GM21447 (cell line): Measurements from ENCODE around the gene ZNF878.
"Not testable (repeated sequence)": the region's sequence is repeated elsewhere in the genome, so short reads cannot be mapped to it uniquely, and the experiment has no call there.

ENCODE experiments used
- ATAC-seq: cut with Tn5 transposase; IDR thresholded peaks from one replicate; pipeline ENCODE4 v1.9.1; 2021; ENCODE audit not compliant: unreplicated experiment

Gene ZNF878

GRCh38 chr19:12052497-12053169, at the start of gene ZNF878:
TSS of gene ZNF878 (minus strand) at chr19:12052961. CDS start at chr19:12052801, 160 bp downstream.
- ATAC-seq, result peak; percentile 86

GRCh38 chr19:12098040-12098439, 45.3 kb upstream of the ZNF878 start:
- ATAC-seq, result no peak

DNA sequence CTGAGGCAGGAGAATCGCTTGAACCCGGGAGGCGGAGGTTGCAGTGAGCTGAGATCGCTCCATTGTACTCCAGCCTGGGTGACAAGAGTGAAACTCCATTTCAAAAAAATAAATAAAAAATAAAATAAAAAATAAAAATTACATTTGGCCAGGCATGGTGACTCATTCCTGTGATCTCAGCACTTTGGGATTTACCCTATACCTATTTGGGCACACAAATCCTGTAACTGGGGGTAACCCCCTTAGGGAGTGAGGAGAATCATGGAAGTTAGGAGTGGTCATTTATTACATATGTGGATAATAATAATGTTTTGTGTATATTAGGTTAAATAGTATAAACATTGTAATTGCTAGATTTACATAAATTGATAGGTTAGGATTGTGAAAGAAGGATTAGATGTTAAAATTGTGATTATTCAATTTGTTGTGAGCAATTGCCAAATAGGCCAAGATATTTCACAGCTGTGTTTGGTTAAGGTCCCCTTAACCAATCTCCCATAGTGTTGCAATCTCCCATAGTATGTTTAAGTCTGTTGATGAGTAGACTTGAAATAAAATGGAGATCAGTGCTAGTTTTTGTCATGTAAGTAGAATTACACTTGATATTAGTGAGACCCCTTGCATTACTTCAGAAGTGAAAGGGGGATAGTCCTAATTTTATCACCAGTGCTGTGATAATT, 42.5 kb upstream of the ZNF878 start:
- no peak for ATAC-seq

- ATAC-seq, result no peak
Measured at GRCh38 chr19:12093777-12094176, 41.0 kb upstream of the ZNF878 start.

- ATAC-seq, result no peak
Measured at GRCh38 chr19:12092956-12093355, 40.2 kb upstream of the ZNF878 start.

DNA sequence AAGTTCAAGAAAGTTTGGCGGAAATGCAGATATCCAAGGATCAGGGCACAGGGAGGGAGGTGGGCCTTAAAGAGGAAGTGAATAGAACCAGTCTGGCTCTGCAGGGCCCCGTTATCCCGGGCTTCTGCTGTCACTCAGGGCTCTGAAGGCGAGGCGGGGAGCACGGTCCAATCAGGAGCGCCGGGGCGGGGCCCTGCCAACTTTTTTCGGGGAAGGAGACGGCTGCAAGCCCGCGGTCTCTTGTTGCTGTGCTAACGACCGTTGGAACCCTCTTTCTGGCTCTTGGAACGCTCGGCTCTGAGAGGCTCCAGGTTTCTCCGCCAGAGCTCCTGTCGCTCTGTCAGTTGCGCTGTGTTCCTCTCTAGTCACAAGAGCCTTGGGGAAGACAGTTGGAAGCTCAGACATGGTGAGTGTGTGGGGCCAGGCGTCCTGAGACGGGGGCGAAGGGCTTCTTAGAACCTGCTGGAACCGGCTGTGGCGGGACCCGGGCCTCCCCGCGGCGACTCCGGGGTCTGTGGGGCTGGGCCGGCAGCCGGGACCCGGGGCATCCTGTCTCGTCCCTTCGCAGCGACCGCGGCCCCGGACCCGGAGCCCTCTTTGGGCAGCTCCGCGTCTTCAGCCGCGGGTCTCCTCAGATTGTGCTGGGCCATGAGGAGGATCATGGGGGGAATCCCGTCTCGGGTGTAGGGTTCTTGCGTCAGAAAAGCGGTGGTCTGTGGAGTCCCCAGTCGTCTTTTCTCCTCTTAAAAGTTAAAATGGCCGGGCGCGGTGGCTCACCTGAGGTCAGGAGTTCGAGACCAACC, 39.5 kb upstream of the ZNF878 start:
- no peak for ATAC-seq

GRCh38 chr19:12090807-12091206, 38.0 kb upstream of the ZNF878 start:
- no peak for ATAC-seq

- ATAC-seq, result no peak
Measured at GRCh38 chr19:12085074-12085818, 32.5 kb upstream of the ZNF878 start.

DNA sequence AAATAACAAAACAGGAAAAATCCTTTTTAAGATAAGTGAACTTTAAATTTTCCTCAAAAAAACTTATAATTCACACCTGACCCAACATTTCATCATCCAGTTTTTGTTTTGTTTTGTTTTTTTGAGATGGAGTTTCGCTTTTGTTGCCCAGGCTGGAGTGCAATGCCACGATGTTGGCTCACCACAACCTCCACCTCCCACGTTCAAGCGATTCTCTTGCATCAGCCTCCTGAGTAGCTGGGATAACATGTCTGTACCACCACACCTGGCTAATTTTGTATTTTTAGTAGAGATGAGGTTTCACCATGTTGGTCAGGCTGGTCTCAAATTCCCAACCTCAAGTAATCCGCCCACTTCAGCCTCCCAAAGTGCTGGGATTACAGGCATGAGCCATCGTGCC, 30.6 kb upstream of the ZNF878 start:
- not testable (repeated sequence) for ATAC-seq

DNA sequence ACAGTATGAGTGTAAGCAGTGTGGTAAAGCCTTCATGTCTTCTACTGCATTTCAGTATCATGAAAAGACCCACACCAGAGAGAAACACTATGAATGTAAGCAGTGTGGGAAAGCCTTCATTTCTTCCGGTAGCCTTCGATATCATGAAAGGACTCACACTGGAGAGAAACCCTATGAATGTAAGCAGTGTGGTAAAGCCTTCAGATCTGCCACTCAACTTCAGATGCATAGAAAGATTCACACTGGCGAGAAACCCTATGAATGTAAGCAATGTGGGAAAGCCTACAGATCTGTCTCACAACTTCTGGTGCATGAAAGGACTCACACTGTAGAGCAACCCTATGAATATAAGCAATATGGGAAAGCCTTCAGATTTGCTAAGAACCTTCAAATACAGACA, 24.6 kb upstream of the ZNF878 start:
- ATAC-seq, result no peak

- not testable (repeated sequence) for ATAC-seq
Measured at GRCh38 chr19:12076331-12076730, 23.6 kb upstream of the ZNF878 start.

DNA sequence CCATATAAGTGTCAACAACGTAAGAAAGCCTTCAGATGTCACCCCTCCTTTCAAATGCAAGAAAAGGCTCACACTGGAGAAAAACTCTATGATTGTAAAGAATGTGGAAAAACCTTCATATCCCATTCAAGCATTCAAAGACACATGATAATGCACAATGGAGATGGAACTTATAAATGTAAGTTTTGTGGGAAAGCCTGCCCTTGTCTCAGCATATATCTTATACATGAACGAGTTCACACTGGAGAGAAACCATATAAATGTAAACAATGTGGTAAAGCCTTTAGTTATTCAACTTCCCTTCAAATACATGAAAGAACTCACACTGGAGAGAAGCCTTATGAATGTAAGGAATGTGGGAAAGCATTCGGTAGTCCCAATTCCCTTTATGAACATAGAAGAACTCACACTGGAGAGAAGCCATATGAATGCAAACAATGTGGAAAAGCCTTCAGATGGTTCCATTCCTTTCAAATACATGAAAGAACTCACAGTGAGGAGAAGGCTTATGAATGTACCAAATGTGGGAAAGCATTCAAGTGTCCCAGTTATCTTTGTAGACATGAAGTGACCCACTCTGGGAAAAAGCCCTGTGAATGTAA, 22.9 kb upstream of the ZNF878 start:
- no peak for ATAC-seq

- ATAC-seq, result peak; percentile 61
Measured at GRCh38 chr19:12064590-12065538, 12.1 kb upstream of the ZNF878 start, which contains the start of gene ZNF844. TSS of gene ZNF844 (plus strand) at chr19:12064731. CDS start at chr19:12064874, 143 bp downstream.

GRCh38 chr19:12055784-12056183, 3.0 kb upstream of the ZNF878 start:
- ATAC-seq, result no peak

DNA sequence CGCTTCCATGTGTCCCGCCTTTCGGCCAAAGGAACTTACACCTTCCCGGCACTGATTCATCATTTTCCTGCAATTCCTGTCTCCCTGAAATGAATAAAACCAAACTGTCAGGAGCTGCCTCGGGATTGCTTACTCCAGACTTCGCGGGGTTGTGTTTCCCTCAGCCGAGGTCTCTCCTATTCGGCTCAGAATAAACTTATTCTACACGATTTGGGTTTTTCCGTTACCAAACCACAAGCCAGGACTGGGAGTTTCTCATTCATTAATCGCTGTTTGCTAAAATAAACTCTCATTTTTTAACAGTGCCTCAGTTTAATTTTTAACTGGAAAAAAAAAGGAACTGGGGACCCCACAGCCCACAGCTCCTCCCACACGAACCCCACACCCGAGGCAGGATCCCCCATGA, 667 bp downstream of the ZNF878 start:
- no peak for ATAC-seq

- ATAC-seq, result no peak
Measured at GRCh38 chr19:12047868-12048267, 4.9 kb downstream of the ZNF878 start.

GRCh38 chr19:12043752-12044422, 8.9 kb downstream of the ZNF878 start:
- ATAC-seq, result no peak

DNA sequence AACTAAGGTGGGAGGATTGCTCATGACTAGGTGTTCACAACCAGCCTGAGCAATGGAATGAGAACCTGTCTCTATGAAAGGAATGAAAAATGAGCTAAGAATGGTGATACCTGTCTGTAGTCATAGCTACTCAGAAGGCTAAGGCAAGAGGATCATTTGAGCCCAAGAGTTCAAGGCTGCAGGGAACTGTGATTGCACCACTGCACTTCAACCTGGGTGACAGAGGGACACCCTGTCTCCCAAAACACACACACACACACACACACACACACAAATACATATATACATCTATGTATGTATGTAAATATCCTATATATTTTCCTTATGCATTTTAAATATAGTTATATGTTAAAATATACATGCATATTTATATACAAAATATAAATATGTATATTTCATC, 9.9 kb downstream of the ZNF878 start:
- ATAC-seq, result no peak
